Activated CD8-positive, alpha-beta memory T cell treated with anti-CD3 and anti-CD28 coated beads, Interleukin-2, amount 10 ng/mL, durations not matched to agents 7 days and 5 days (primary cell): ENCODE data around the gene CELF4. TPM values are rescaled to one million over a fixed set of nuclear protein-coding genes. Genes with fewer than 3 reads are reported as not detected.

Experiments used
- ATAC-seq: fragments of 150-1000 bp; cut with Tn5 transposase; one replicate; pipeline ENCODE4 v1.10.0; 2021; ENCODE audit warnings: moderate library complexity
- CTCF ChIA-PET: fragments of 350-600 bp; sonication (Branson Sonifier 250); formaldehyde crosslinking; loops from one replicate; lab custom pipeline; 2021; ENCODE audit warnings: antibody characterized with exemption; lab: Charles Lee
- DNase-seq: peaks from one replicate; pipeline ENCODE4 v3.0.0-alpha.2; 2020
- H3K27ac Mint-ChIP-seq: one replicate; pipeline ENCODE4 v1.8.0; 2021; ENCODE audit warnings: mild to moderate bottlenecking, mixed read lengths
- H3K27me3 Mint-ChIP-seq: one replicate; pipeline ENCODE4 v1.8.0; 2021; ENCODE audit warnings: mixed read lengths
- H3K36me3 Mint-ChIP-seq: one replicate; pipeline ENCODE4 v1.8.0; 2021; ENCODE audit warnings: mild to moderate bottlenecking, mixed read lengths
- H3K4me1 Mint-ChIP-seq: one replicate; pipeline ENCODE4 v1.8.0; 2021; ENCODE audit warnings: mixed read lengths
- H3K4me3 Mint-ChIP-seq: one replicate; pipeline ENCODE4 v1.8.0; 2021; ENCODE audit warnings: mild to moderate bottlenecking, moderate library complexity, mixed read lengths
- H3K9me3 Mint-ChIP-seq: one replicate; pipeline ENCODE4 v1.8.0; 2022; ENCODE audit warnings: low read depth, mixed read lengths
- total RNA-seq, 2 experiments: library from RNA; stranded (reverse); gene quantifications; one replicate each; pipeline ENCODE4 v1.2.3, GENCODE V29; 2021

CELF4 gene
- total RNA-seq, 2 experiments from 2014 or later = not detected

DNA sequence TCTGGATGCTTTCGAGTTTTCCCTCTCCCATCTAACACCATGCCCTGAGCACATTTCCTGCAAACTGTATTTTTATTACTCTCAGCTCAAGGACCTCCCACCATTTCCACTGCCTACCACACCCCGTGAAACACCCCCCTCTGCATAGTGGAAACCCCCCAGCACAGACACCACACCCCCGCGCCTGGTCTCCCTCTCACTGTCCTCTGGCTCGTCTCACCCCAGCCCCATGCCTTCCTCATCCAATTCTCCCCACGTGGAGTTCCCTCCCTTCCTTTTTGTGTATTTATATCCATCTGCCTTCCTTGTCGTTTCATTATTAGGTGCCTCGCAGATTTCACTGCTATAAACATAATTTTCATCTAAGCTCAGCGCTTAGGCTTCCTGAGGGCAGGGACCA is 307.5 kb downstream of the CELF4 start:
- Mint-ChIP-seq H3K4me3 (no peak overlapping the region), H3K4me1 (no peaks in the 10 kb centered on the region), H3K27ac (no peak overlapping the region), H3K36me3 (no peaks in the 10 kb centered on the region), H3K27me3 (peaks cover 23% of the 10 kb centered on the region), H3K9me3 (no peaks in the 10 kb centered on the region)
- DNase-seq (no peak), ATAC-seq (no peak)
- CTCF ChIA-PET = no interaction called here

DNA sequence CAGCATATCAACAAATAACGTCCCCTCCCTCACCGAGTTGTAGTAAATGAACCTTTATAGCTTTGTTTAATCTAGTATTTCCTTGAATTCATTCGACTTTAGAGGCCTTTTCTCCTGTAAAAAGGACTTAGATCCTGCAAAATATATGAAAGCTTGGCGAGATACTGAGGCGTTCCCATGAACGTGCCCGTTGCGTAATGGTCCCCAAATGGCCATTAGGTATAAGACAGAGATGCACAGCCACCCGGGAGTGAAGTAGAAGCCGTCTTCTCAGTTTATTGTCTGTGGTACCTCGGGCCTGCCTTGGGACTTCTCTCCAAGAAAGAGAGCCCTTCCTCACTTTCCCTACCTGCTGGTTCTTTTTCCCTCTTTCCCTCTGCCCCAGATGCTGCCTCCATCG is 310.6 kb downstream of the CELF4 start:
- no peak overlapping the region for H3K4me3 Mint-ChIP-seq

DNA sequence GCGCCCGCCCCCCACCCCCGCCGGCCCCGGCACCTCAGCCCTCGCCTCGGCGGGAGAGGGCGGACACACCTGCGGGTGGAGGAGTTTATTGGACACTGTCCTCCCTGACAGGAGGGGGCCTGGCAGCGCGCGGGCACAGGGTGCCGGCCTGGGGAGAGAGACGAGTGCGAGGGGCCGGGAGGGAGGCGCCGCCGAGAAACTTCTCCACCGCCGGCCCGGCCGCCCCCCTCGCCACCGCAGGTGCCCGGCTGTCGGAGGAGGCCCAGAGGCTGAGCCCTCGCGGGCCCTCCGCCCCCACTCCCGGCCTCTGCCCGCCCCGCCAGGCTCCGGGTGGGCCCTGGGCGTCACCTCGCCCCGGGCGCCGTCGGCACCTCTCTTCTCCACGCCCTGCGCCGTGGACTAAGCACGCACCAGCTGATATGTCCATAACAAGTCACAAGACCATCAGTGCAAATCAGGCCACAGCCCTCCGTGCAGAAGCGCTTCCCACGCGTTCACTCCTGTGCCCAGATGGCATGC is 311.3 kb downstream of the CELF4 start:
- H3K4me1 Mint-ChIP-seq = no peaks in the 10 kb centered on the region
- no peak overlapping the region for H3K4me3 Mint-ChIP-seq
- no peaks in the 10 kb centered on the region for H3K36me3 Mint-ChIP-seq
- no peak overlapping the region for H3K27ac Mint-ChIP-seq
- DNase-seq (no peak), ATAC-seq (no peak)
- CTCF ChIA-PET = no interaction called here
- peaks cover 43% of the 10 kb centered on the region for H3K27me3 Mint-ChIP-seq
- H3K9me3 Mint-ChIP-seq = no peaks in the 10 kb centered on the region

More for the DNA sequence above, 310.6 kb downstream of the CELF4 start:
- ATAC-seq (no peak), DNase-seq (no peak)
- Mint-ChIP-seq H3K9me3 (no peaks in the 10 kb centered on the region), H3K36me3 (no peaks in the 10 kb centered on the region), H3K4me1 (no peaks in the 10 kb centered on the region), H3K27ac (no peak overlapping the region), H3K27me3 (peaks cover 43% of the 10 kb centered on the region)
- CTCF ChIA-PET = no interaction called here

DNA sequence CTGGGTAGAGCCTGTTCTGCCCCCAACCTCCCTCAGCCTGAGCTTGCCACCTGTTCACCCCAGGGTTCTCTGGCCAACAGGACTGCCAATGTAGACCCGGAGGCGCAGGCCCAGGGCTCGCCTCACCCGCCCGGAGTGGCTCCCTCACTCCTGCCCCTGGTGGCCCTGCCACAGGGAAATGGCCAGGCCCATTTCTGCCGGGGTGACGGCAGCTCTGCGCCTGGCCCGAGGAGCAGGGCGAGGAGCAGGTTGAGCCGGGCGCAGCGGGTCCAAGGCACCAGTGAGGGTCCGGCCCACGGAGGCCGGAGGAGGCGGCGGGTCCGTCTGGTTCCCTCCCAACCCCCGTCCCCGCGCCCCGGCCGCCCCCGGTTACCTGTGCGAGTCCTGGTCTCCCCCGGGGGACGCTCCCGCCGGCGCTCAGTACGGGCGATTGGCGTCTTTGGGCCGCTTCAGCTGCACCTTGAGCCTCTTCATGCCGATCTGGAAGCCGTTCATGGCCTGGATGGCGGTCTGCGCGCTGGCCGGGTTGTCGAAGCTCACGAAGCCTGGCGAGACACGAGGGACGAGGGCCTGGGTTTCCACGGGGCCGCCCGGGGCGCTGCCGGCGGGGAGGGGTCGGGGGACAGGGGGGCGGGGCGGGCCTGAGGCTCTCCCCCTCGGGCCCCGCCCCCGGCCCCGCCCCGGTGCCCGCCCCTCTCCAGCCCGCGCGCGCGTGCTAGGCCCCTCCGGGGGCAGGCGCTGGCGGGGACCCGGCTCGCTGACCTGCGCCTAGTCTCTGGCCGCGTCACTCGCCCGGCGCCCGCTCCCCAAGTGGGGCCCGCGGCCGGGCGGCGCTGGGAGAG is 312.0 kb downstream of the CELF4 start:
- no peak for ATAC-seq
- CTCF ChIA-PET = no interaction called here
- Mint-ChIP-seq H3K27me3 (peaks cover 43% of the 10 kb centered on the region), H3K4me1 (no peaks in the 10 kb centered on the region), H3K36me3 (no peaks in the 10 kb centered on the region), H3K4me3 (no peak overlapping the region), H3K27ac (no peak overlapping the region), H3K9me3 (no peaks in the 10 kb centered on the region)
- no peak for DNase-seq

DNA sequence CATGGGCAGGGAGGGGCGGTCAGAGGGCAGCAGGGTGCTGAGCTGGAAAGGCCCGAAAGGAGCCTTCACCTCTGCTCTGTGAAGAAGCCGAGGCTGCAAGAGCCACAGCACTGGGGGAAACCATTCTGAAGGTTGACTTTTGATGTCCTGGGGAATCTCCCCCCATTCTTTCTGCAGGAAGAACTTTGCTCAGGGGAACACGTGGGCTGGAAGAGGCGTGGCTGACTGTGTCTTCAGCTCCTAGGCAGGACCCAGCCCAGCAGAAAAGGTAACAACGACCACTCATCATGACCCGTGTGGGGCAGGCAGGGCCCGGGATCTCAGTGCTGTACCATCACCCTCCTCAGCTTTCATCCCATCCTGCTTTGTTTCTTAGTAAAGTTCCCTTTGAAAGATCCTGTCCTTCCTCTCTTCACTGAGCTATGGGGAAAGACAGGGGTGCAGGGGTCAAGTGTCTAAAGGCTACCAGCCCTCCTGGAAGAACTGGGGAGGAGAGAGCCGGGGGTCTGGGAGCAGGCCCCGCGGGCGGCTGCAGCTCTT is 312.7 kb downstream of the CELF4 start:
- peaks cover 43% of the 10 kb centered on the region for H3K27me3 Mint-ChIP-seq
- H3K4me1 Mint-ChIP-seq = no peaks in the 10 kb centered on the region
- H3K9me3 Mint-ChIP-seq = no peaks in the 10 kb centered on the region
- H3K36me3 Mint-ChIP-seq = no peaks in the 10 kb centered on the region
- no peak for ATAC-seq
- no peak for DNase-seq
- H3K27ac Mint-ChIP-seq = no peak overlapping the region
- CTCF ChIA-PET = no interaction called here
- no peak overlapping the region for H3K4me3 Mint-ChIP-seq

DNA sequence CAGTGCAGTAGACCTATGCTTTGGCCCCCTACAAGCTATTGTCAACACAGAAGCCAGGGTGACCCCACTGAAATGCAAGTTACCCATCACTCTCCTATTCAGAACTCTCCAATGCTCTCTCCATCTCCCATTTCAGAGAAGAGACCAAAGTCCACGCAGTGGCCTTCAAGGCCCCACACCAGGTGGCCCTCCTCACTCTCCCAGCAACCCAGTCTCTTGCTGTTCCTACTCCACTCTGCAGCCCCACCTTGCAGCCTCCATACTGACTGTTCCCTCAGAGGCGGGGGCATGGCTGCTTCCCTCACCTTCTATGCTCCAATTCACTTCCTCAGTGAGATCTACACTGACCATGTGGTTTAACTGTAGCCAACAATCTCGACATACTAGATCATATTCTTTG is 313.3 kb downstream of the CELF4 start:
- CTCF ChIA-PET = no interaction called here
- H3K36me3 Mint-ChIP-seq = no peaks in the 10 kb centered on the region
- H3K27me3 Mint-ChIP-seq = peaks cover 43% of the 10 kb centered on the region
- no peak overlapping the region for H3K27ac Mint-ChIP-seq
- H3K9me3 Mint-ChIP-seq = no peaks in the 10 kb centered on the region
- no peaks in the 10 kb centered on the region for H3K4me1 Mint-ChIP-seq
- DNase-seq (no peak), ATAC-seq (no peak)
- no peak overlapping the region for H3K4me3 Mint-ChIP-seq

DNA sequence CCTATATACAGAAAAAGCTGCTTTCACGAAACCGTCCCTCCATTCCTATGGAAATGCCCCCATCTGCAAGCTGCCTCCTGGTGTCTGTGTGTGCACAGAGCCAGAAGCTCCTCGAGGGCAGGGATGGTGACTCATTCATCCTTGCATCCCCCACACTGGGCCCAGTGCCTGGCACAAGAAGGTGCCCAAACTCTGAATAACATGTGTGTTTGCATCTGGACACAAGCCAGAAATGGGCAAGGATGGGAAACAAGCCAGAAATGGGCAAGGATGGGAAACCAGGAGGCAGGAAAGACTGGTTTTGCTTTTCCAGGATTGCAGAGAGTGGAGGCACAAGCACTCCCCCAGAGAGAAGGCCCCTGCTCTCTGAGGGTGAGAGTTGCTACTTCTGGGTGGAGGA is 313.9 kb downstream of the CELF4 start:
- no peak for DNase-seq
- H3K9me3 Mint-ChIP-seq = no peaks in the 10 kb centered on the region
- H3K27ac Mint-ChIP-seq = no peak overlapping the region
- CTCF ChIA-PET = no interaction called here
- H3K4me1 Mint-ChIP-seq = no peaks in the 10 kb centered on the region
- H3K4me3 Mint-ChIP-seq = no peak overlapping the region
- no peaks in the 10 kb centered on the region for H3K36me3 Mint-ChIP-seq
- no peak for ATAC-seq
- peaks cover 40% of the 10 kb centered on the region for H3K27me3 Mint-ChIP-seq

DNA sequence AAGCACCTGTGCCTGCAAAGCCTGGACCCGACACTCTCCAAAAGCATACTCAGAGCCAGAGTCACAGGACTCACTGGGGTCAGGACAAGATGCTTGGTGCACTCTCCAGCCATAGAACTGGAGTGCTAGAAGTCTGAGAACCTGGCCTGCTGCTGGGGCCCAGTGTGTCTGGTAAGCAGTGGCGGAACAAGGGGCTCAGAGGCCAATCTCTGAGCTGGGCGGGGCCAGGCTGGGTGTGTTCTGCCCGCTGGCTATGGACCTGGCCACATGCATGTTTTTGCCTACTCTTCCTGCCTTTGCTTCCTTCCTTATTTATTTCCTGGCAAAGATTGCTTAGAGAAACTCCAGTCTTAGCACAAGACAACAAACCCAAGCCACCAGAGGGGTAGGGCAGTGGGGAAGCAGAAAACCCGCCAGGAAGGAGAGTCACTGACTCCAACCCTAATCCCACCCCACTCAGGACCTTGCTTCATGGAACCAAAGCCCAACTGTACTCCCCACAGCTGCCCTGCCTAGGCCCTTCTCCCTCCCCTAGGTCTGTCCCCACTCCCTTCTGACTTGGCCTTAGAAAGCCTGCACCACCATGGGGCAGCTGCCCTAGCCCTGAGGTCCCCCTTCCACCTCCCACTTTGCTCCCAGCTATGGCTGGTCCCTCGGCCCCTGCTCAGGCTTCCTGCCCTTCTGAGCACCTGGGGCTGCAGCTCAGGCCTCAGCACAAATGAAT is 315.5 kb downstream of the CELF4 start:
- Mint-ChIP-seq H3K4me1 (no peaks in the 10 kb centered on the region), H3K27ac (no peak overlapping the region), H3K27me3 (peaks cover 36% of the 10 kb centered on the region), H3K9me3 (no peaks in the 10 kb centered on the region), H3K36me3 (no peaks in the 10 kb centered on the region), H3K4me3 (no peak overlapping the region)
- no peak for DNase-seq
- ATAC-seq = no peak
- CTCF ChIA-PET = no interaction called here

DNA sequence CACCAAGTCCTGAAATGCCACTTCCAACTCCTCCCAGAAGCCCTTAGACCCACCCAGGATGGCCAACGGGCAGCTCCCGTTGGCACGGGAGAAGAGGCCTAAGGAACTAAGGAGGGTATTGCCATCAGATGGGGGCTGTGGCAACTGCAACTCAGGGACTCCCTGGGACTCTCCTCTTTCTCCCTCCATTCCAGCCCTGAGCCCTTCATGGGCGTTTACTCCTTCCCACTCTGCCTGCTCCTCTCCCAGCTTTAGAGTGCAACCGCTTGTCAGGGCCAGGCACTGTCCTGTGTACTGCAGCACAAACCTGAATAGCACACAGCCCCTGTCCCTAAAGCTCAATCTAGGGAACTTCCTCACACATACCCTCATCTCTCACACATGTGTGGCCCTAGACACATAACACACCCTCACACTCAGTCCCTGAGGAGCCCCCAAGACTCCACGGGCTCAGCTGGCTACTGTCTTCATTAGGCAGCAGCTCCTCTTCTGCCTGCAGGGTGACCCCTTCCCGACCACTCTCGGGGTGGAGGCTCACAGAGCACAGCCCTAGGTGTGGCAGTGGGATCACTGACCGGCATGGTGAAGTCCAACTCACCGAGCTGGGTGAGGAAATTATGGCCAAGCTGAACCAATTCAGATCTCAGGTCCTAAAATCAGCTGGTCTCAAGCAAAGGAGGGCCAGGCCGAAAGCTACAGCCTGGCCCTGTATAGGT is 316.3 kb downstream of the CELF4 start:
- peaks cover 35% of the 10 kb centered on the region for H3K27me3 Mint-ChIP-seq
- DNase-seq = no peak
- no peaks in the 10 kb centered on the region for H3K9me3 Mint-ChIP-seq
- CTCF ChIA-PET = no interaction called here
- ATAC-seq = no peak
- H3K27ac Mint-ChIP-seq = no peak overlapping the region
- no peak overlapping the region for H3K4me3 Mint-ChIP-seq
- no peaks in the 10 kb centered on the region for H3K36me3 Mint-ChIP-seq
- no peaks in the 10 kb centered on the region for H3K4me1 Mint-ChIP-seq

DNA sequence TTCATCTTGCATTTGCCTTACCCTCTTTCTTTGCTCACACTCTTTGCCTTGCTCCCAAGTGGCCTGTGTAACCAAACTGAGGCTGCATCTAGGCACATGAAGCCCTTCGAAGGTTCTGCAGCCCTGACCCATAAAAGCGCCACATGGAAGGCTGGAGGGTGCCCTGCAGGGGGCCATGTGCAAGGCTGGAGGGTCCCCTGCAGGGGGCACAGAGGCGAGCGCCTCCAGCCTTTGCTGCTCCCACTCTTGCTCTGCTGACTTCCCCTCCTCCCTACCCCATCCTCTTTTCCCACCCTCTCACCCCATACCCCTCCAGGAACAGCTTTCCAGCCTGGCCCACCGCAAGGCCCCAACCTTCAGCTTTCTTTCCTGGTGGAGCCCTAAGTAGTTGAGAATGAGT is 317.3 kb downstream of the CELF4 start:
- ATAC-seq = no peak
- no peaks in the 10 kb centered on the region for H3K9me3 Mint-ChIP-seq
- H3K27ac Mint-ChIP-seq = no peak overlapping the region
- CTCF ChIA-PET = no interaction called here
- H3K4me1 Mint-ChIP-seq = peaks cover 2% of the 10 kb centered on the region
- H3K27me3 Mint-ChIP-seq = peaks cover 43% of the 10 kb centered on the region
- no peak overlapping the region for H3K4me3 Mint-ChIP-seq
- no peaks in the 10 kb centered on the region for H3K36me3 Mint-ChIP-seq
- DNase-seq = no peak

DNA sequence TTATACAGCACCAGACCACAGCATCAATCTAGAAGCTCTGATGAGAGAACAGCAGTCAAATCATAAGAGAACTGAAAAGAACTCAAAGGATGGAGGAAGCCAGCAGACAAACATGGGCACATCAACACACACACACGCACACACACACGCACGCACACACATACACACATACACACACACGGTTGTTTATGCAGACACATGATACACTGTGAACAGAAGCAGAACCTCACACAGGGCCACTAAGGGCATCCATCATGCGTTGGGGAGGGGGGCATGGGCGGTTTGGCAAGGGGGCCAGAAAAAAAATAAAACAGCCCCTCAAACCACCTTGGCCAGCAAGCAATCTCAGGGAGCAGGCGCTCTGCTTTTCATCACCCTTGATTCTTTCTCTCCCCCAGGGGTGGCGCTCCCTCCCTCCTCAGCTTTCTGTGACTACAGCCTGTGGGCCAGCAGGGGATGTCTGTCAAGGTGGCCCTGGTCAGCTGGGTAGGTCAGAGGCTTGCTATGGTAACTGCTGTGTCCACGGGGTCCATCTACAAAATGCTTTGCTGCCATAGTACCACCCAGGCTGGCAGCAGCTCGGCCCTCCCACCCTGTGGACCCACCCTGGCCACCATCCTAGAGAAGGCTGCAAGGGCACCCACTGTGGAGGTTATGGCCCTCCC is 318.0 kb downstream of the CELF4 start:
- H3K9me3 Mint-ChIP-seq = no peaks in the 10 kb centered on the region
- no peak for ATAC-seq
- H3K4me1 Mint-ChIP-seq = peaks cover 2% of the 10 kb centered on the region
- peaks cover 40% of the 10 kb centered on the region for H3K27me3 Mint-ChIP-seq
- CTCF ChIA-PET = no interaction called here
- no peaks in the 10 kb centered on the region for H3K36me3 Mint-ChIP-seq
- no peak for DNase-seq
- H3K27ac Mint-ChIP-seq = no peak overlapping the region
- no peak overlapping the region for H3K4me3 Mint-ChIP-seq

DNA sequence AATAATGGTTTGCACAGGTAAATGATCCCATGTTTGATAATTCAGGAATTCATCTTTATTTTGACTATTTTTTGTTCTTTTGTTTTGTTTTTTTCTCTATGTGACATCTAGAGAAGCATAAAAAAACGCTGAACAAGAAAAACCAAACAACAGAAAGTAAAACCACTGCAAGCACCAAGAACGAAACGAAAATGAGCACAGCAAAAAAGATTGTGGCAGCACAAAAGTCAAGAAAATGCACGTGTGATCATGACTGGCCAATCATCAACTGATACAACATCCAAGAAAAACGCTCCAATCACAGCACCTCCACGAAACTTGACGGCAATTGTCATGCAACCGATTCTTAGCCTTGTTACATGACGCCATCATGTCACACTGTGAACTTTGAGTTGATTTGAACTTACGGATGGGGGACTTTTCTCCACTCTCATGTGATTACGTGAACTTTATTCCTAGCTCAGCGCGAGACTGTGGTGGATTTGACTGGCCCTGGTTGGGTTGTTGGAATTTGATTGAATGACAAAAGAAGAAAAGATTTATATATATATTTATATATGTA is 318.7 kb downstream of the CELF4 start:
- Mint-ChIP-seq H3K9me3 (no peaks in the 10 kb centered on the region), H3K36me3 (no peaks in the 10 kb centered on the region), H3K4me3 (no peak overlapping the region), H3K27me3 (peaks cover 38% of the 10 kb centered on the region), H3K4me1 (peaks cover 2% of the 10 kb centered on the region), H3K27ac (no peak overlapping the region)
- DNase-seq (no peak), ATAC-seq (no peak)
- CTCF ChIA-PET = no interaction called here

DNA sequence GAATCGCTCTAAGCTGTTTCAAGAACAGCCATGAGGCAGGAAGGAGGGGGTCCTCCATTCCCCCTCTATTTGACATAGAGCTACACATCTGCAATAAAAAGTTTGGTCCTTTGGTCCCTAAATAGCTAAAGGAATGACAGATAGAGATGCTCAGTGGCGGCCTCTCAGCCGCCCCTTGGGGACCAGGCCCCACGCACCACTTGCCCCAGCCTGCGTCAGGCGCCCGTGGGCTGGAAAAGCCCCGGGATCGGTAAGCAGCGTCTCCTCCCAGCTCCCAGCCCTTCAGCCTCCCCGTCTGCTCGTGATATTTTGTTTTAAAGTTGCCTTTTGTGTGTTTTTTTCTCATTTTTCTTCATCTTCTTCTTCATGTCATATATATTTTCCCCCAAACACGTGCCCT is 321.0 kb downstream of the CELF4 start:
- Mint-ChIP-seq H3K27ac (no peak overlapping the region), H3K4me1 (peaks cover 2% of the 10 kb centered on the region), H3K4me3 (no peak overlapping the region), H3K27me3 (peaks cover 30% of the 10 kb centered on the region), H3K36me3 (no peaks in the 10 kb centered on the region), H3K9me3 (no peaks in the 10 kb centered on the region)
- DNase-seq (no peak), ATAC-seq (no peak)
- CTCF ChIA-PET = no interaction called here
